ENCODE results near the gene SKA2.

DNA sequence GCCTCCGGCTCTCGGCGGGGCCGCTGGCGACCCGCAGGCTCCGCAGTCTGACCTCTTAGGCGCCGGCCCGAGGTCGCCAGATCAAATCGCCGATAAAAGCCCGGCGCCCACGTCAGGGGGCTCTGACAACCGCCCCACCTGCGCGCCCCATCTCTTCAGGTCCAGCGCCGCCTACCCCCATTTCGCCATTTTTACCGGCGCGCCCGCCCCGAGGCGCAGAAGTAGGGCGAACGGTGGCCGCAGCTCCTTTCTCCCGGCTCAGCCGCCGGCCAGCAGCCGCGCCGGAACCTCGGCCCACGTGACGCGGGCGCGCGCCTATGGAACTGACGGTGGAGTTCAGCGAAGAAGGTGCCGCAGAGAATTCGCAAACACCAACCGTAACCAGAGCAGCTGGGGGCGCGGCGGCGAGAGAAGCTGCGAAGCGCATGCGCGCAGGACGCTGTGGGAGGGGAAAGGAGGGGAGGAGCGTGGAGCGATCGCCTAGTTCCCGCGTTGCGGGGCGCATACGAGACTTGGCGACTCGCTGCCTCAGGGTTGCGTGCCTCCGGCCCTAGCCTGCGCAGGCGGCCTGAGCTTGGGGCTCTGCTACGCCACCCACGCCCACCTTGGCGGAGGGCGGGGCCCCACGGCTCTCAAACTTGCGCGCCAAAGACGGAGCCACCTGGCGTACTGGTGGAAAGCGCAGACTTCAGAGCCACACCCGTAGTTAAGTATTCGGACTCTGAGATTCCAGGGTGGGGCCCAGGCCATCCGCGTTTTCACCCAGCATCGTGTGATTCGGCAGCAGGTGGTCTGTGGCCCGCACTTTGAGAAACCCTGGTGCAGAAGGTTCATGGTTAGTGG is 48.3 kb downstream of the SKA2 start, which contains the start of gene TRIM37:
- TF ChIP-seq, protein P1, sequence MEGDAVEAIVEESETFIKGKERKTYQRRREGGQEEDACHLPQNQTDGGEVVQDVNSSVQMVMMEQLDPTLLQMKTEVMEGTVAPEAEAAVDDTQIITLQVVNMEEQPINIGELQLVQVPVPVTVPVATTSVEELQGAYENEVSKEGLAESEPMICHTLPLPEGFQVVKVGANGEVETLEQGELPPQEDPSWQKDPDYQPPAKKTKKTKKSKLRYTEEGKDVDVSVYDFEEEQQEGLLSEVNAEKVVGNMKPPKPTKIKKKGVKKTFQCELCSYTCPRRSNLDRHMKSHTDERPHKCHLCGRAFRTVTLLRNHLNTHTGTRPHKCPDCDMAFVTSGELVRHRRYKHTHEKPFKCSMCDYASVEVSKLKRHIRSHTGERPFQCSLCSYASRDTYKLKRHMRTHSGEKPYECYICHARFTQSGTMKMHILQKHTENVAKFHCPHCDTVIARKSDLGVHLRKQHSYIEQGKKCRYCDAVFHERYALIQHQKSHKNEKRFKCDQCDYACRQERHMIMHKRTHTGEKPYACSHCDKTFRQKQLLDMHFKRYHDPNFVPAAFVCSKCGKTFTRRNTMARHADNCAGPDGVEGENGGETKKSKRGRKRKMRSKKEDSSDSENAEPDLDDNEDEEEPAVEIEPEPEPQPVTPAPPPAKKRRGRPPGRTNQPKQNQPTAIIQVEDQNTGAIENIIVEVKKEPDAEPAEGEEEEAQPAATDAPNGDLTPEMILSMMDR (IDR thresholded peaks at IDR 0.05; ENCODE audit: control extremely low read depth in 1 of 3, insufficient read depth in 1 of 3, low read depth in 1 of 3, low read length in 3 of 3), result no peak
- TF ChIP-seq KDM5A (IDR thresholded peaks at IDR 0.05; ENCODE audit: low read length), result no peak
- no peak for TF ChIP-seq JUN (IDR thresholded peaks at IDR 0.05; ENCODE audit: low read depth, low read length)
- TF ChIP-seq POLR2A (IDR thresholded peaks at IDR 0.05; ENCODE audit: control extremely low read depth in 1 of 2, low read depth in 2 of 2, low read length in 2 of 2), result peak; percentile 42 to 67
- peak; percentile 78 for TF ChIP-seq POLR2AphosphoS5 (IDR thresholded peaks at IDR 0.05; ENCODE audit: low read depth, low read length)
- TF ChIP-seq EZH2 (IDR thresholded peaks at IDR 0.05; ENCODE audit: low read depth, low read length, severe bottlenecking), result no peak
- TF ChIP-seq, protein P2, sequence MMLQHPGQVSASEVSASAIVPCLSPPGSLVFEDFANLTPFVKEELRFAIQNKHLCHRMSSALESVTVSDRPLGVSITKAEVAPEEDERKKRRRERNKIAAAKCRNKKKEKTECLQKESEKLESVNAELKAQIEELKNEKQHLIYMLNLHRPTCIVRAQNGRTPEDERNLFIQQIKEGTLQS (IDR thresholded peaks at IDR 0.05; ENCODE audit: insufficient read depth, low read depth, low read length), result peak; percentile 67; the same call in 1 of the 2 replicates
- TF ChIP-seq TAF1 (IDR thresholded peaks at IDR 0.05; ENCODE audit: low read depth, low read length), result peak; percentile 83
- 0 out of 4 replicates have a peak, but pooled peaks of 1 of the 2 experiments have one; percentile 8 for TF ChIP-seq RAD21 (IDR thresholded peaks at IDR 0.05 in 1 of 2, conservative IDR thresholded peaks at IDR 0.05 in 1 of 2; ENCODE audit: low read depth in 2 of 2, low read length in 2 of 2)
- TF ChIP-seq, protein P3, sequence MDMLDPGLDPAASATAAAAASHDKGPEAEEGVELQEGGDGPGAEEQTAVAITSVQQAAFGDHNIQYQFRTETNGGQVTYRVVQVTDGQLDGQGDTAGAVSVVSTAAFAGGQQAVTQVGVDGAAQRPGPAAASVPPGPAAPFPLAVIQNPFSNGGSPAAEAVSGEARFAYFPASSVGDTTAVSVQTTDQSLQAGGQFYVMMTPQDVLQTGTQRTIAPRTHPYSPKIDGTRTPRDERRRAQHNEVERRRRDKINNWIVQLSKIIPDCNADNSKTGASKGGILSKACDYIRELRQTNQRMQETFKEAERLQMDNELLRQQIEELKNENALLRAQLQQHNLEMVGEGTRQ (IDR thresholded peaks at IDR 0.05; ENCODE audit: low read length), result peak; percentile 89
- 0 out of 2 replicates have a peak, but pooled peaks have one; percentile 34 for TF ChIP-seq RBBP5 (IDR thresholded peaks at IDR 0.05; ENCODE audit: borderline replicate concordance, low read depth, low read length)
- TF ChIP-seq GABPA (IDR thresholded peaks at IDR 0.05; ENCODE audit: borderline replicate concordance, insufficient read depth, low read length), result no peak
- TF ChIP-seq HDAC2 (IDR thresholded peaks at IDR 0.05; ENCODE audit: borderline replicate concordance in 1 of 2, low read depth in 2 of 2, low read length in 2 of 2), result peak in 1 of 2 experiments; percentile 75; a peak in 2 of 4 replicates
- peak; percentile 79 for TF ChIP-seq NRF1 (IDR thresholded peaks at IDR 0.05; ENCODE audit: low read depth, low read length)
